ENCODE measurements around the gene EBF3. TPM values are rescaled to one million over a fixed set of nuclear protein-coding genes. Genes with fewer than 3 reads are reported as not detected.

The EBF3 gene
- total RNA-seq, 1 experiment from 2014 or later = 0.22 TPM

GRCh38 chr10:129910861-129911260, 53.2 kb downstream of the EBF3 start:
- H4K5ac ChIP-seq (ENCODE audit: insufficient read length, low read depth, low read length) = no peak overlapping the region
- no peak overlapping the region for H3T11ph ChIP-seq (ENCODE audit: low read length)
- no peak overlapping the region for H3K14ac ChIP-seq (ENCODE audit: insufficient read depth, low read length)
- H3K23me2 ChIP-seq (ENCODE audit: insufficient read length, low read depth, low read length, poor library complexity, severe bottlenecking) = no peaks in the 10 kb centered on the region
- no peak overlapping the region for H3K23ac ChIP-seq (ENCODE audit: insufficient read length, low read depth, low read length)
- H3K36me3 Mint-ChIP-seq (ENCODE audit: insufficient read depth in 1 of 3, low read depth in 3 of 3) = no peaks in the 10 kb centered on the region
- no peak overlapping the region for H3K18ac ChIP-seq (ENCODE audit: insufficient read length, low read depth, low read length)
- H2BK12ac ChIP-seq (ENCODE audit: insufficient read length, low read depth, low read length) = no peak overlapping the region
- H3K27ac ChIP-seq (ENCODE audit: insufficient read length, low read depth, low read length) = no peak overlapping the region
- H2BK5ac ChIP-seq (ENCODE audit: insufficient read length, low read length) = no peak overlapping the region
- H3K4me1 Mint-ChIP-seq = peaks cover 19 to 21% of the 10 kb centered on the region in 2 experiments
- H3K4me3 Mint-ChIP-seq = no peak overlapping the region
- no peaks in the 10 kb centered on the region for H3K79me1 ChIP-seq (ENCODE audit: insufficient read depth, low read depth, low read length, poor library complexity, severe bottlenecking)
- no CpG with 5 or more reads among the region's 10 CpGs for WGBS (ENCODE audit: extremely low coverage, insufficient read length, low lambda C conversion rate)
- H4K91ac ChIP-seq (ENCODE audit: insufficient read length, low read depth, low read length) = no peak overlapping the region
- no peaks in the 10 kb centered on the region; a peak in 1 of 5 replicates for H3K9me3 Mint-ChIP-seq
- H2BK120ac ChIP-seq (ENCODE audit: low read depth, low read length, poor library complexity, severe bottlenecking) = no peak overlapping the region
- no peaks in the 10 kb centered on the region for H3K79me2 ChIP-seq (ENCODE audit: insufficient read depth, low read length)
- no peak overlapping the region for H2AFZ ChIP-seq (ENCODE audit: low read length)
- H3K9me3 ChIP-seq (ENCODE audit: control insufficient read depth, low read depth, low read length) = no peaks in the 10 kb centered on the region
- no peak overlapping the region for H2AK5ac ChIP-seq (ENCODE audit: insufficient read length, low read length)
- H3K27me3 Mint-ChIP-seq (ENCODE audit: low read depth) = no peaks in the 10 kb centered on the region
- no peak overlapping the region for H2BK15ac ChIP-seq (ENCODE audit: low read depth, low read length)
- no peak overlapping the region for H3K4ac ChIP-seq (ENCODE audit: low read depth, low read length)
- H4K20me1 ChIP-seq (ENCODE audit: control insufficient read depth, insufficient read depth, insufficient read length) = peaks cover 5% of the 10 kb centered on the region
- no peak for TF ChIP-seq CTCF (conservative IDR thresholded peaks at IDR 0.05)
- no peak overlapping the region for H3K56ac ChIP-seq (ENCODE audit: insufficient read length, low read depth, low read length)
- no peak for DNase-seq
- H3K4me2 ChIP-seq (ENCODE audit: insufficient read depth, insufficient read length, low read length) = no peak overlapping the region
- H2BK20ac ChIP-seq (ENCODE audit: low read depth, low read length, poor library complexity, severe bottlenecking) = no peak overlapping the region
- no peaks in the 10 kb centered on the region for H3K27me3 ChIP-seq (ENCODE audit: insufficient read depth, low read length)
- H3K9ac ChIP-seq (ENCODE audit: extremely low read depth, insufficient read length, low read length) = no peak overlapping the region
- H3K4me1 ChIP-seq (ENCODE audit: insufficient read depth, low read length) = no peaks in the 10 kb centered on the region
- H4K8ac ChIP-seq (replicated peaks; ENCODE audit: insufficient read length, low read depth, low read length) = no peak overlapping the region
- no peak overlapping the region for H3K27ac Mint-ChIP-seq
